NT2/D1 (cell line): ENCODE results near the gene PILRA.
"Not testable (repeated sequence)": the region's sequence is repeated elsewhere in the genome, so short reads cannot be mapped to it uniquely, and the experiment has no call there.

Experiments
- YY1 ChIP-seq: IDR thresholded peaks from 2 replicates; pipeline ENCODE4 v1.6.1; 2011; ENCODE audit not compliant: insufficient read length, insufficient read depth
- ZNF274 ChIP-seq: IDR thresholded peaks from 2 replicates; pipeline ENCODE4 v1.6.1; 2011; ENCODE audit warnings: mild to moderate bottlenecking, low read depth, low read length

DNA sequence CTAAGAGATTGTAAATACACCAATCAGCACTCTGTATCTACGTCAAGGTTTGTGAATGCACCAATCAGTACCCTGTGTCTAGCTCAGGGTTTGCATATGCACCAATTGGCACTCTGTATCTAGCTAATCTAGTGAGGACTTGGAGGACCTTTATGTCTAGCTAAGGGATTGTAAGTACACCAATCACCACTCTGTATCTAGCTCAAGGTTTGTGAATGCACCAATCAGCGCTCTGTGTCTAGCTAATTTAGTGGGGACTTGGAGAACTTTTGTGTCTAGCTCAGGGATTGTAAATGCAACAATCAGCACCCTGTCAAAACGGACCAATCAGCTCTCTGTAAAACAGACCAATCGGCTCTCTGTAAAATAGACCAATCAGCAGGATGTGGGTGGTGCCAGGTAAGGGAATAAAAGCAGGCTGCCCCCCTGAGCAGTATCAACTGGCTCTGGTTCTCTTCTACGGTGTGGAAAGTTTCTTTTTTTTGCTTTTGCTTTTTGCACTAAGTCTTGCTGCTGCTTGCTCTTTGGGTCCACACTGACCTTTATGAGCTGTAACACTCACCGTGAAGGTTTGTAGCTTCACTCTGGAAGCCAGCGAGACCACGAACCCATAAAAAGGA lies 9.1 kb downstream of the PILRA start:
- TF ChIP-seq ZNF274, YY1: not testable (repeated sequence)
